Testis (tissue), 2 donors: ENCODE measurements around the gene NCAM1.

ENCODE experiments used
- CTCF ChIP-seq, 3 experiments: fragments of 450-650 bp in 2 of 3; fragments of 200-600 bp in 1 of 3; sonication (generic) in 1 of 3; IDR thresholded peaks; one replicate each; pipeline ENCODE4 v1.5.1; 2016 to 2019; ENCODE audit warnings: antibody characterized with exemption in 3 of 3, mild to moderate bottlenecking in 2 of 3, moderate library complexity in 1 of 3
- POLR2A ChIP-seq: fragments of 450-650 bp; IDR thresholded peaks from one replicate; pipeline ENCODE4 v1.6.1; 2017; ENCODE audit warnings: antibody characterized with exemption, mild to moderate bottlenecking, moderate library complexity

GRCh38 chr11:113142508-113142907 is 181.3 kb downstream of the NCAM1 start:
- TF ChIP-seq POLR2A = no peak
- no peak for TF ChIP-seq CTCF (IDR thresholded peaks at IDR 0.05)
